ENCODE measurements around the gene OR8A1. TPM values are rescaled to one million over a fixed set of nuclear protein-coding genes. Genes with fewer than 3 reads are reported as not detected.

OR8A1 gene
- total RNA-seq, 2 experiments from 2014 or later, result not detected

GRCh38 chr11:124551987-124552386 is 17.8 kb upstream of the OR8A1 start:
- no peaks in the 10 kb centered on the region for H4K20me1 ChIP-seq (ENCODE audit: insufficient read depth, low read length)
- H3K79me2 ChIP-seq (ENCODE audit: insufficient read depth, low read depth, low read length), result no peaks in the 10 kb centered on the region
- no peak overlapping the region for H3K4me2 ChIP-seq (ENCODE audit: low read length)
- TF ChIP-seq CTCF (conservative IDR thresholded peaks at IDR 0.05; ENCODE audit: low read length) (no peak), EZH2phosphoT487 (IDR thresholded peaks at IDR 0.05; ENCODE audit: borderline replicate concordance, low read depth, low read length) (no peak)
- BruUV-seq (replicated peaks), result no TSS peak
- H2AFZ ChIP-seq (ENCODE audit: low read length), result no peak overlapping the region
- no peak overlapping the region for H3K27ac ChIP-seq (ENCODE audit: low read depth, low read length, poor library complexity, severe bottlenecking)
- no peaks in the 10 kb centered on the region for H3K9me3 ChIP-seq (ENCODE audit: low read length)
- no peak overlapping the region for H3K4me3 ChIP-seq (ENCODE audit: low read depth, low read length, poor library complexity, severe bottlenecking)
- no peak for DNase-seq (ENCODE audit: low spot score)
- intact Hi-C loops (cut with micrococcal nuclease; ENCODE audit: unreplicated experiment), result no loop called here
- CTCF ChIA-PET (ENCODE audit: unreplicated experiment), result interaction anchor here (0.5 kb wide), 1 partner anchor 248 kb away, joined by 3 read pairs; the partner anchor contains the start of gene MSANTD2
- POLR2A ChIA-PET, result interaction anchor here (0.6 to 1.2 kb wide), 3 partner anchors 16 to 95 kb away, joined by 3 read pairs; no protein-coding TSS in a partner anchor
- H3K4me1 ChIP-seq (ENCODE audit: insufficient read depth, low read length, poor library complexity, severe bottlenecking), result no peaks in the 10 kb centered on the region
- no peaks in the 10 kb centered on the region for H3K36me3 ChIP-seq (ENCODE audit: insufficient read depth, low read length)
- no peaks in the 10 kb centered on the region for H3K9me2 ChIP-seq (ENCODE audit: insufficient read depth, low read length)

GRCh38 chr11:124556828-124557227 is 13.0 kb upstream of the OR8A1 start:
- H3K4me1 ChIP-seq (ENCODE audit: insufficient read depth, low read length, poor library complexity, severe bottlenecking), result no peaks in the 10 kb centered on the region
- no peak overlapping the region for H3K4me3 ChIP-seq (ENCODE audit: low read depth, low read length, poor library complexity, severe bottlenecking)
- no peaks in the 10 kb centered on the region for H3K79me2 ChIP-seq (ENCODE audit: insufficient read depth, low read depth, low read length)
- no peak overlapping the region for H2AFZ ChIP-seq (ENCODE audit: low read length)
- no peaks in the 10 kb centered on the region for H4K20me1 ChIP-seq (ENCODE audit: insufficient read depth, low read length)
- ChIA-PET POLR2A (no interaction called here), CTCF (ENCODE audit: unreplicated experiment) (no interaction called here)
- H3K9me3 ChIP-seq (ENCODE audit: low read length), result no peaks in the 10 kb centered on the region
- TF ChIP-seq CTCF (conservative IDR thresholded peaks at IDR 0.05; ENCODE audit: low read length) (no peak), EZH2phosphoT487 (IDR thresholded peaks at IDR 0.05; ENCODE audit: borderline replicate concordance, low read depth, low read length) (no peak)
- no peak for DNase-seq (ENCODE audit: low spot score)
- H3K9me2 ChIP-seq (ENCODE audit: insufficient read depth, low read length), result no peaks in the 10 kb centered on the region
- no peaks in the 10 kb centered on the region for H3K36me3 ChIP-seq (ENCODE audit: insufficient read depth, low read length)
- intact Hi-C loops (cut with micrococcal nuclease; ENCODE audit: unreplicated experiment), result no loop called here
- H3K27ac ChIP-seq (ENCODE audit: low read depth, low read length, poor library complexity, severe bottlenecking), result no peak overlapping the region
- no peak overlapping the region for H3K4me2 ChIP-seq (ENCODE audit: low read length)
- no TSS peak for BruUV-seq (replicated peaks)

- Histone ChIP-seq H4K20me1 (ENCODE audit: insufficient read depth, low read length) (no peaks in the 10 kb centered on the region), H3K9me2 (ENCODE audit: insufficient read depth, low read length) (no peaks in the 10 kb centered on the region), H3K4me3 (ENCODE audit: low read depth, low read length, poor library complexity, severe bottlenecking) (no peak overlapping the region), H3K4me1 (ENCODE audit: insufficient read depth, low read length, poor library complexity, severe bottlenecking) (no peaks in the 10 kb centered on the region), H3K27ac (ENCODE audit: low read depth, low read length, poor library complexity, severe bottlenecking) (no peak overlapping the region), H3K79me2 (ENCODE audit: insufficient read depth, low read depth, low read length) (no peaks in the 10 kb centered on the region), H3K36me3 (ENCODE audit: insufficient read depth, low read length) (no peaks in the 10 kb centered on the region), H3K9me3 (ENCODE audit: low read length) (no peaks in the 10 kb centered on the region), H3K4me2 (ENCODE audit: low read length) (no peak overlapping the region), H2AFZ (ENCODE audit: low read length) (no peak overlapping the region)
- intact Hi-C loops (cut with micrococcal nuclease; ENCODE audit: unreplicated experiment), result no loop called here
- CTCF ChIA-PET (ENCODE audit: unreplicated experiment), result no interaction called here
- DNase-seq (ENCODE audit: low spot score), result no peak
- no TSS peak for BruUV-seq (replicated peaks)
- POLR2A ChIA-PET, result interaction anchor here (0.6 kb wide), 1 partner anchor 906 kb away, joined by 3 read pairs; no protein-coding TSS in a partner anchor
- no peak for TF ChIP-seq EZH2phosphoT487 (IDR thresholded peaks at IDR 0.05; ENCODE audit: borderline replicate concordance, low read depth, low read length)
- TF ChIP-seq CTCF (conservative IDR thresholded peaks at IDR 0.05; ENCODE audit: low read length), result no peak
These were observed 363 bp downstream of the OR8A1 start for GRCh38 chr11:124570160-124570559.
